HG03439 (cell line): ENCODE results near the gene ZCCHC7.

ENCODE experiments used
- ATAC-seq: cut with Tn5 transposase; IDR thresholded peaks from one replicate; pipeline ENCODE4 v1.9.1; 2021; ENCODE audit warnings: mild to moderate bottlenecking, moderate library complexity; ENCODE audit not compliant: unreplicated experiment

The ZCCHC7 gene

GRCh38 chr9:37331871-37332270 is 211.5 kb downstream of the ZCCHC7 start:
- ATAC-seq: no peak

GRCh38 chr9:37332578-37332977 is 212.2 kb downstream of the ZCCHC7 start:
- ATAC-seq: no peak

- no peak for ATAC-seq
These were observed 212.9 kb downstream of the ZCCHC7 start for GRCh38 chr9:37333288-37333687.

GRCh38 chr9:37335238-37335637 is 214.9 kb downstream of the ZCCHC7 start:
- no peak for ATAC-seq

DNA sequence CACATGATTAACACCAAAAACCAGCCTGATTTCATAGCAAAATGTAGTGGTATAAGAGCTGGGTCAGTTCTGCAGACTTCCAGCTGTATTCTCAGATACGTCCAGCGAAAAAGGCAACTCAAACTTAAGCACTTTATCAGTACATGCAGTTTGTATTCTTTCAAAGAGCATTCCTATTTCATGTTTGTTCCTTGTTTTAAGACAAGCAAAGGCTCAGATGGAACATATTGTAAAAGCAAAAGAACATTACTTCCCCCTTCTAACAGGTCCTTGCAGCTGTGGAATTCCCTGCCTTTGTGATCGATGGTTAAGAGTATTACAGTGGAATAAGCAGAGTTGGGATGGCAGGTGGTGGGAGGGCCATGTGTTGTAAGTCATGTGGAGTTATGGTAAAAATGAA is 215.8 kb downstream of the ZCCHC7 start:
- no peak for ATAC-seq

DNA sequence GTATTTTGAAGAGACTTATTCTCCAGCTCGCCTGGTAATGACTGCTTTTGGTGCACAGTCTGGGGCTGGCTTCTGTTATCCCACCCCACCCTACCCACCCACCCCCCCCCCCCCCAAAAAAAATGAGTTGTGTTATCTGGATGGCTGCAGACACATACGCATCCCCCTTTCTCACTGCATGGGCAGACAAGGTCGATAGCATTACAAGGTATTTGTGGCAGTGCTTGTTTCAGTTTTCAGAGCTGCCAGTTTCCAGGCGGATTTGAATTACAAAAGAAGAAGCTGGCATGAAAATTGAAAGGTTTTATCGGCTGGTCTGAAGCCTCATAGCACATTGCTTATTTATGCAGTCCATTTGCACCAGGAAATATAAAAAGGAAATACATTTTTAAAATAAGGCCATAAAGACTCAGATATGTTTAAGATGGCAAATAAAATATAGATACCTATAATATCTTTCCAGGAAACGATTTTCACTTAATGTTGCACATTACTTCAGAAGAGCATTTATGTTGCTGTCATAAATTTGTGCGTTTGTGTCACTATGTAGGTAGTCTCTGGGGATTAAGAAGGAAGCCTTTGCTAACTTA is 217.0 kb downstream of the ZCCHC7 start:
- no peak for ATAC-seq

- no peak for ATAC-seq
These were observed 217.8 kb downstream of the ZCCHC7 start for GRCh38 chr9:37338218-37338617.

DNA sequence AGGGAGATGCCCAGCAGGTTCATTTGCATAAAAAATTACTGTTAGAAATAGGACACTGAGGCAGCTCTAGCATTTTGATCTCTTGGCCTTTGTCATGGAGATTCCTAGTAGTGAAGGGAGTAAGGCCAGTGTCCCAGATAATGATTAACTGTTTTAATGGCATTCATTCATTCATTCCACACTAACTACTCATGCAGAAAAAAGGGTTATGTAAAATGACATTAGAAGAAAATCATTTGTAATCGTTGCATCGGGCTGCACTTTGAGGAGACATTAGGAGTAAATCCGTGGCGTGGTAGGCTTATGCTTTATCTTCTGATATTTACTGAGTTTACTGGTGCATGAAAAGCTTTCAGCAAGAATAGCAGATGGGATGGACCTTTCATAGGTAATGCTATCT is 219.5 kb downstream of the ZCCHC7 start:
- ATAC-seq: no peak

DNA sequence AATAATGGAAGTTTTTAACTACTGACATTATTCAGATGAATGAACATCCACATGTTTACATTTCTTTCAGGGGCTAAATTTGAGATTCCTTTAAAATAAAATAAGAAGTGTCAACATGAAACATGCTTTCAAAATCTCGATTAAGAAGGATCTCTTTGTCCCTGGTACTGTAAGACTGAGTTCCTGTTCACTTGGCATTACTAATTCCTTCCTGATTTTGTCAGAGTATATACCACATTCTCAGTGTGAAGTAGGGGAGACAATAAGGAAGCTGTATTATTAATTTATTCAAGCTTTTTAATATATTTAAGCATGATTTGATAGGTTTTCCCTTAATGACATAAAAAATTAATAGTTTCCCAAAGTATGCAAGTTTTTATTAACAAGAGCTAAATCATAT is 220.6 kb downstream of the ZCCHC7 start:
- no peak for ATAC-seq

- no peak for ATAC-seq
These were observed 221.3 kb downstream of the ZCCHC7 start for GRCh38 chr9:37341704-37342103.

GRCh38 chr9:37342493-37342892 is 222.1 kb downstream of the ZCCHC7 start:
- no peak for ATAC-seq

DNA sequence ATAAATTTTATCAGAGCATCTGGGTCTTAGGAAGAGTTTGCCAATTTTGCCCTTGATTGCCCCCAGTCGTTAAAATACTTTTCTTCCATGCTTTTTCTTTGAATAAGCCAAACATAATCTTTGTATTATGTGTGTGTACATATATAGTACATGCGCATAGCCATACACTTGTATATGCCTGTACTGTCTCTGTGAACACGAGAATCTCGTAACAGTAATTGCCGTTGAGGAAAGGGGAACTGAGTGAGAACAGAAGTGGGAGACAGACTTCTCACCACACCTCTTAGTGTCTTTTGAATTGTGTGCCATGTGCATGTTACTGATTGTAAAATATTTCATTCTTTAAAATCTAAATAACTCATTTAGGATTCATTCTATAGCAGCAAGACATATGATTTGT is 222.5 kb downstream of the ZCCHC7 start:
- ATAC-seq: no peak

DNA sequence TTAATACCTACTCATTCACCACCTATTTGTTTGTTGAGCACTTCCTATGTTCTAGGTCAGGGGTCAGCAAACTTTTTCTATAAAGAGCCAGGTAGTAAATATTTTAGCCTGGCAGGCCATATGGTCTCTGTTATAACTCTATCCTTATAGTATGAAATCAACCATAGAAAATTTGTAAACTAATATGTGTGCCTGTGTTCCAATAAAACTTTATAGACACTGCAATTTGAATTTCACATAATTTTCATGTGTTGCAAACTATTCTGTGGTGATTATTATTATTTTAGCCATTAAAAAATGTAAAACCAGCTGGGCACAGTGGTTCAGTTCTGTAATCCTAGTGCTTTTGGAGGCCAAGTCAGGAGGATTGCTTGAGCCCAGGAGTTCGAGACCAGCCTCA is 223.3 kb downstream of the ZCCHC7 start:
- no peak for ATAC-seq

GRCh38 chr9:37345038-37345437 is 224.7 kb downstream of the ZCCHC7 start:
- ATAC-seq: no peak

- ATAC-seq: no peak
These were observed 228.5 kb downstream of the ZCCHC7 start for GRCh38 chr9:37348917-37349316.

- ATAC-seq: no peak
These were observed 230.3 kb downstream of the ZCCHC7 start for GRCh38 chr9:37350486-37351190.

GRCh38 chr9:37353791-37354190 is 233.4 kb downstream of the ZCCHC7 start:
- no peak for ATAC-seq

DNA sequence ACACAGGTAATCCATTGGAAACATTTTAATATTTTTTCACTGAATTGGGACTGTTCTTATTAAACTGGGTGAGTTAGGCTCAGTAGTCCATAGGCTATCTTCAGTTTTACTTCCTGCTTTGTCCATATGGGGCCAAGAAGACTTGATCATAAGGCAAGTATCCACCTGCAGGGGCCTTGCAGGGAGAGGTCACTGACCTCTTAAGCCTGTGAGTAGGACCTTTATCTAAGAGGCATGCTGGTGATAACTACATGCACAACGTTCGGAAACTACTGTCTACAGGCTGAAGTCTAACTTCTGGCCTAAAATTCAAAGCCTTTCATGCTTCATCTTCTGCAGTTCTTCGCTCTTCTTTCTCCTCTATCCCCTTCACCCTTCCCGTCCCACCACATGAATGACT is 242.1 kb downstream of the ZCCHC7 start:
- no peak for ATAC-seq

GRCh38 chr9:37363124-37363523 is 242.8 kb downstream of the ZCCHC7 start:
- no peak for ATAC-seq

DNA sequence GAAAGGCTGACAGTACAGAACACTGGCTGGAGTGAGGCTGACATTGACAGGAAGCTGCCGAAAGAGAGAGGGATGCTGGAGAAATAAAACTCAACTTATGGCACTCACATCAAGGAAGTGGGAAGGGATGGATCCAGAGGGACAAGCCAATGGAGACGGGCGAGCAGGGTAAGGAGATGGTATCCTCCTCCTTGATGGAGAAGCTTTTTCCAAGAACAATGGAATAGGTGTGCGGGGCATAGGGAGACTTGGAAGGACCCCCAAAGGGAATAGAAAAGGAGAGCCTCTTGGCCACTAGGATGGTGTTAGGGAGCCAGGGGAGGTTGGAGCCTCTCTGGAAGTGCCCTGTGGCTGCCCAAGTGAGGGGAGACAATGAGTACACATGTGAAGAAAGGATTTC is 243.8 kb downstream of the ZCCHC7 start:
- ATAC-seq: no peak

DNA sequence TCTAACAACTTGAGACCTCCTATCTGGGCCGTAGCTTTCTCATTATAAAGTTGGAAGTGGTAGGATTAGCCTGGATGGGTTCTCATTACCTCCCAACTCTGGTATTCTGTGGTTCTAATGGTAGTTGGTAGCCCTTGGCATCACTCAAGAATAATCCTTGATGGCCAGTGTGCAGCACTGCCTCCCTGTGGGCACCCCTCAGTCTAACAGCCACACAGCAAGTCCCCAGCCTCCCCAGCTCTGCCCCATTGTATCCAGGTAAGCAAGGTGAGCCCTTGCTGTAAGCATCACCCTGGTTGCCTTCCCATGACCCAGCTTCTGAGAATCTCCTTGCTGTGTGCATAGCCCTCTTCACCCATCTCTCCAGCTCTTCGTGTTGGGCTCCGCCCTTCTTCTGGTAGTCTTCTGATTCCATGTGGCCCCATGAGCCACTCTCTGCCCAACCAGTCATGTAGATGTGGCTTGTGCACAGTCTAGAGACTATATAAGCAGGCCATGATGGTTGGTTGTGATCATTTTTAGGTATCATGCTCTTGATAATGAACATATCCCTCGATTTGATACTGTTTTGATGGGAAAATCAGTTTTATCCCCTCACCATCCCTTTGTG is 244.5 kb downstream of the ZCCHC7 start:
- ATAC-seq: no peak

GRCh38 chr9:37369671-37370070 is 249.3 kb downstream of the ZCCHC7 start:
- no peak for ATAC-seq
